Endodermal cell (in vitro differentiated cells): ENCODE data around the gene CD38. TPM values are rescaled to one million over a fixed set of nuclear protein-coding genes. Genes with fewer than 3 reads are reported as not detected.
A peak's percentile ranks its signal among the peaks of the same experiment; 100 is the strongest.

Experiments used
- DNase-seq: peaks from one replicate; pipeline ENCODE4 v3.0.0-alpha.2; 2017
- H3K27ac ChIP-seq: 2 replicates; pipeline ENCODE4 v1.5.1; 2013; ENCODE audit warnings: mild to moderate bottlenecking, low read depth, low read length, moderate library complexity
- H3K27me3 ChIP-seq: 2 replicates; pipeline ENCODE4 v1.6.1; 2013; ENCODE audit warnings: mild to moderate bottlenecking, low read length, moderate library complexity; ENCODE audit not compliant: insufficient read depth, control insufficient read depth, poor library complexity, severe bottlenecking
- H3K36me3 ChIP-seq: 2 replicates; pipeline ENCODE4 v1.7.0; 2013; ENCODE audit warnings: mild to moderate bottlenecking, low read length, moderate library complexity; ENCODE audit not compliant: control insufficient read depth, insufficient read depth
- H3K4me1 ChIP-seq: one replicate; pipeline ENCODE4 v1.7.0; 2013; ENCODE audit warnings: low read length; ENCODE audit not compliant: control insufficient read depth, insufficient read depth
- H3K4me3 ChIP-seq: 2 replicates; pipeline ENCODE4 v1.5.1; 2013; ENCODE audit warnings: mild to moderate bottlenecking, low read length, moderate library complexity
- H3K9ac ChIP-seq: 2 replicates; pipeline ENCODE4 v1.6.1; 2013; ENCODE audit warnings: mild to moderate bottlenecking, low read length, moderate library complexity; ENCODE audit not compliant: poor library complexity, severe bottlenecking; ENCODE audit errors: extremely low read depth
- H3K9me3 ChIP-seq: 2 replicates; pipeline ENCODE4 v1.6.1; 2013; ENCODE audit warnings: mild to moderate bottlenecking, low read length, moderate library complexity; ENCODE audit not compliant: control insufficient read depth
- H3K27ac Mint-ChIP-seq: 2 replicates; pipeline ENCODE4 v1.8.0; 2020; ENCODE audit warnings: mixed read lengths
- H3K27me3 Mint-ChIP-seq: 2 replicates; pipeline ENCODE4 v1.8.0; 2021; ENCODE audit warnings: mild to moderate bottlenecking, mixed read lengths; ENCODE audit not compliant: insufficient read depth
- H3K36me3 Mint-ChIP-seq: 2 replicates; pipeline ENCODE4 v1.8.0; 2020; ENCODE audit warnings: low read depth, mixed read lengths
- H3K4me1 Mint-ChIP-seq: 2 replicates; pipeline ENCODE4 v1.8.0; 2020; ENCODE audit warnings: mixed read lengths
- H3K4me3 Mint-ChIP-seq: 2 replicates; pipeline ENCODE4 v1.8.0; 2020; ENCODE audit warnings: mild to moderate bottlenecking, moderate library complexity, mixed read lengths
- H3K9me3 Mint-ChIP-seq: 2 replicates; pipeline ENCODE4 v1.8.0; 2020; ENCODE audit warnings: mild to moderate bottlenecking, mixed read lengths
- WGBS, 2 experiments: methylation state at CpG; one replicate each; pipeline versions ENCODE4 v1.1.5 to v1.1.7; 2013; ENCODE audit warnings: missing lambda C conversion rate in 2 of 2, mixed read lengths in 1 of 2; ENCODE audit not compliant: insufficient coverage in 1 of 2, insufficient read length in 1 of 2; 5-methylcytosine and 5-hydroxymethylcytosine counted together
- total RNA-seq, 2 donors: library from RNA; stranded (reverse); fragmentation: NEBNext Ultra II Directional in 1 of 2; extraction: Animal tissue kit (Norgen Biotek cat#: 25700) in 1 of 2; gene quantifications; 2 replicates in 1 of 2; 3 replicates in 1 of 2; pipeline ENCODE4 v1.2.1, GENCODE V29; 2021
- TF ChIP-seq, protein P1 (sequence below): fragments of 200-600 bp; sonication (generic); conservative IDR thresholded peaks from 2 replicates; pipeline ENCODE4 v1.5.0; 2021; ENCODE audit warnings: antibody characterized with exemption, mild to moderate bottlenecking

Gene CD38
- total RNA-seq, 2 donors from 2014 or later: 0.11 TPM; not detected in 1

GRCh38 chr4:15749001-15749400 lies 29.1 kb upstream of the CD38 start:
- no peaks in the 10 kb centered on the region for H3K27me3 Mint-ChIP-seq
- DNase-seq: peak; percentile 56

GRCh38 chr4:15751153-15751552 lies 27.0 kb upstream of the CD38 start:
- peaks cover 2% of the 10 kb centered on the region for H3K9me3 Mint-ChIP-seq
- WGBS, 2 experiments: 100% methylated on average over 2 of the region's 2 CpGs; no CpG with 5 or more reads in 1 of the 2 experiments
- TF ChIP-seq, protein P1, sequence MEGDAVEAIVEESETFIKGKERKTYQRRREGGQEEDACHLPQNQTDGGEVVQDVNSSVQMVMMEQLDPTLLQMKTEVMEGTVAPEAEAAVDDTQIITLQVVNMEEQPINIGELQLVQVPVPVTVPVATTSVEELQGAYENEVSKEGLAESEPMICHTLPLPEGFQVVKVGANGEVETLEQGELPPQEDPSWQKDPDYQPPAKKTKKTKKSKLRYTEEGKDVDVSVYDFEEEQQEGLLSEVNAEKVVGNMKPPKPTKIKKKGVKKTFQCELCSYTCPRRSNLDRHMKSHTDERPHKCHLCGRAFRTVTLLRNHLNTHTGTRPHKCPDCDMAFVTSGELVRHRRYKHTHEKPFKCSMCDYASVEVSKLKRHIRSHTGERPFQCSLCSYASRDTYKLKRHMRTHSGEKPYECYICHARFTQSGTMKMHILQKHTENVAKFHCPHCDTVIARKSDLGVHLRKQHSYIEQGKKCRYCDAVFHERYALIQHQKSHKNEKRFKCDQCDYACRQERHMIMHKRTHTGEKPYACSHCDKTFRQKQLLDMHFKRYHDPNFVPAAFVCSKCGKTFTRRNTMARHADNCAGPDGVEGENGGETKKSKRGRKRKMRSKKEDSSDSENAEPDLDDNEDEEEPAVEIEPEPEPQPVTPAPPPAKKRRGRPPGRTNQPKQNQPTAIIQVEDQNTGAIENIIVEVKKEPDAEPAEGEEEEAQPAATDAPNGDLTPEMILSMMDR: no peak
- no peak for DNase-seq
- no peaks in the 10 kb centered on the region for H3K27me3 ChIP-seq
- H3K4me1 ChIP-seq: no peaks in the 10 kb centered on the region
- no peak overlapping the region for H3K4me3 Mint-ChIP-seq
- no peak overlapping the region for H3K27ac Mint-ChIP-seq
- no peaks in the 10 kb centered on the region for H3K36me3 Mint-ChIP-seq
- no peak overlapping the region for H3K4me3 ChIP-seq
- no peaks in the 10 kb centered on the region for H3K27me3 Mint-ChIP-seq
- H3K36me3 ChIP-seq: no peaks in the 10 kb centered on the region
- H3K9me3 ChIP-seq: peaks cover 3% of the 10 kb centered on the region
- no peak overlapping the region for H3K9ac ChIP-seq
- no peaks in the 10 kb centered on the region for H3K4me1 Mint-ChIP-seq
- no peak overlapping the region for H3K27ac ChIP-seq

More at GRCh38 chr4:15749001-15749400, 29.1 kb upstream of the CD38 start:
- Histone ChIP-seq H3K4me1 (no peaks in the 10 kb centered on the region), H3K27ac (no peak overlapping the region), H3K4me3 (no peak overlapping the region), H3K36me3 (no peaks in the 10 kb centered on the region), H3K9ac (no peak overlapping the region), H3K27me3 (no peaks in the 10 kb centered on the region), H3K9me3 (peaks cover 7% of the 10 kb centered on the region)
- Mint-ChIP-seq H3K36me3 (no peaks in the 10 kb centered on the region), H3K4me1 (peaks cover 4% of the 10 kb centered on the region), H3K9me3 (peaks cover 2% of the 10 kb centered on the region), H3K4me3 (no peak overlapping the region), H3K27ac (no peak overlapping the region)
- TF ChIP-seq, protein P1: peak; percentile 40
- WGBS, 2 experiments: 80 to 90% methylated on average over 6 of the region's 6 CpGs

- TF ChIP-seq, protein P1: no peak
- H3K9me3 ChIP-seq: no peaks in the 10 kb centered on the region
- no peak overlapping the region for H3K4me3 Mint-ChIP-seq
- no peak overlapping the region for H3K9ac ChIP-seq
- no peak overlapping the region for H3K27ac ChIP-seq
- H3K9me3 Mint-ChIP-seq: peaks cover 2% of the 10 kb centered on the region
- no peaks in the 10 kb centered on the region for H3K4me1 Mint-ChIP-seq
- WGBS, 2 experiments: 93 to 94% methylated on average over 5 to 6 of the region's 6 CpGs
- H3K27me3 Mint-ChIP-seq: no peaks in the 10 kb centered on the region
- no peak for DNase-seq
- H3K36me3 ChIP-seq: no peaks in the 10 kb centered on the region
- no peaks in the 10 kb centered on the region for H3K27me3 ChIP-seq
- no peak overlapping the region for H3K4me3 ChIP-seq
- no peak overlapping the region for H3K27ac Mint-ChIP-seq
- H3K4me1 ChIP-seq: no peaks in the 10 kb centered on the region
- no peaks in the 10 kb centered on the region for H3K36me3 Mint-ChIP-seq
These were observed 25.0 kb upstream of the CD38 start for GRCh38 chr4:15753081-15753480.
